Kidney glomerular epithelial cell (primary cell): ENCODE data around the gene ARID5B.

Experiments used
- DNase-seq: peaks from one replicate; lab custom pipeline; 2025; lab: John Stamatoyannopoulos, UW

Gene ARID5B

GRCh38 chr10:62075912-62076311, 174.4 kb downstream of the ARID5B start:
- no peak for DNase-seq

- DNase-seq: peak; percentile 94
Observed at GRCh38 chr10:62076891-62077290, 175.4 kb downstream of the ARID5B start.

GRCh38 chr10:62077330-62078015, 176.0 kb downstream of the ARID5B start:
- no peak for DNase-seq

- DNase-seq: no peak
Observed at GRCh38 chr10:62079885-62080559, 178.5 kb downstream of the ARID5B start.

DNA sequence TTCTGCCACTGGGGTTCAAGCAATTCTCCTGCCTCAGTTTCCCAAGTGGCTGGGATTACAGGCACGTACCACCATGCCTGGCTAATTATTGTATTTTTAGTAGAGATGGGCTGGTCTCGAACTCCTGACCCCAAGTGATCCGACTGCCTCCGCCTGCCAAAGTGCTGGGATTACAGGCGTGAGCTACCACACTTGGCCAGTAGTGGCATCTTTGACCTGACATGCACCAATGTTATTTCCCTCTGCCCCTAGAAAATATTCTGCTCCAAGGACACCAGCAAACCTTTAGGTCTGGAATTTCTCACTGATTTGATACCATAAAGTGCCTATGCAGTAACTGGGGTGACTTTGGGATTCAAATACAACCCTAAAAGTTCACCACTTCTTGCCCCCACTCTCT, 179.4 kb downstream of the ARID5B start:
- DNase-seq: no peak

- DNase-seq: no peak
Observed at GRCh38 chr10:62081341-62082270, 180.1 kb downstream of the ARID5B start.

GRCh38 chr10:62082271-62082656, 180.8 kb downstream of the ARID5B start:
- DNase-seq: no peak

DNA sequence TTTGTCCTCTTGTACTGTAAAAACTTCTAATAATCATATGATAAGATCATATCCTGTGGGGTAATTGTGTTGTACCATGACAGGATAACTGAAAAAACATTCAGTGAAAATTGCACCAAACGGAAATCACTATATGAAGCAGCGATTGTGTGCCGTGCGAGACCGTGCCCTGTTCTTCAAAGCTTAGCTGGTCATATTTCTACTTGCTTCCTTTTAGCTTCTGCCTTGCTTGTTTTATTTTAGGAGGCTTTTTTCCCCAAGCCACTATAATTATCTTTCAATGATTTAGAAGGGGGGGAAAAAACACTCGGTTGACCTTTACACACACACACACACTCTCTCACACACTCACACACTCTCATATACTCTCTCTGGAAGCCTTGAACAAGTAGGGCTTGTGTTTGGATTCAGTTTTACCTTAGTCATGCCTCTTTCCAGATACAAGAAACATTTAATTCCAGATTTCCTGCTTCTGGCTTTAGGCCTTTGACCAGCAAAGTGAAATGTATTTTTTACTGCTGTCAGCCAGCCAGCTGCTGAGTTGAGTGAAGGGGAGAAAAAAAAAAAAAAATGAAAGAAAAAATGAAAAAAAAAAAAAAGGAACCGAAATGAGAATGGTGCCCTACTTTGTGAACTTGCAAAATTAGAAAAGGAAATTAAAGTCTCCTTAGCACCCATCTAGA, 181.4 kb downstream of the ARID5B start:
- no peak for DNase-seq

- peak; percentile 57 for DNase-seq
Observed at GRCh38 chr10:62083412-62084267, 182.1 kb downstream of the ARID5B start.

GRCh38 chr10:62084451-62084850, 183.0 kb downstream of the ARID5B start:
- no peak for DNase-seq

GRCh38 chr10:62085404-62085803, 183.9 kb downstream of the ARID5B start:
- DNase-seq: no peak

GRCh38 chr10:62085821-62086220, 184.3 kb downstream of the ARID5B start:
- no peak for DNase-seq

- DNase-seq: no peak
Observed at GRCh38 chr10:62087329-62087728, 185.8 kb downstream of the ARID5B start.

- no peak for DNase-seq
Observed at GRCh38 chr10:62088786-62089185, 187.3 kb downstream of the ARID5B start.

- DNase-seq: no peak
Observed at GRCh38 chr10:62092301-62093030, 191.0 kb downstream of the ARID5B start.

GRCh38 chr10:62093863-62094291, 192.4 kb downstream of the ARID5B start:
- DNase-seq: peak; percentile 85

GRCh38 chr10:62095181-62096122, 194.0 kb downstream of the ARID5B start:
- DNase-seq: peak; percentile 67

DNA sequence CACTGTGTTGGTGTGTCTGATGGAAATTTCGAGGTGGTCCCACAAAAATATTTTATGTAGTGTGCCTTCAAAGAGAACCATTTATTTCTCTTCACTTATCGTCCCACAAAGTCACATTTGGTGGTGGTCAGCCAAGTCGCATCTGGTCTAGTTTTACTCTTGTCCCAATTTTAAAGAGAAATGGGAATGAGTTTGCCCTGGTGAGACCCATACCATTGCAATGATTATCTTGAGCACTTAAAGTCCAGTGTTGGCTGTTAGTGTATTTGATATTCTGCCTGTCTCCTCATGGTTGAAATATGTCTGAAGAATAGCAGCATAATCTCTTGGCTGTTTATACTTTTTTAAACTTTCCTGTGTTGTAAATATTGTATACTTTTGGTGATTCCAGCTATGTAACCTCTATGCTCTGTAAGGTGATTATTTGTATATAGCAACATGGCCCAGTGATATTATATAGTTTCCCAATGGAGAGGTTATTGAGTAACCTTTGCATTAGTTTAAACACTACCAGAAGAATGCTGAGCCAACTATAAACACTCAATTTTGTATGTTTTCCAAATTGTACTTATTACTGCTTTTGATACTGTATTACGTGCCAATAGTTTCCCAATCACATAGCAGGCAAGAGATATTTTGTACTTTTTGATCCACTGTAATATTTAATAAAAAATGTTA, 194.9 kb downstream of the ARID5B start:
- DNase-seq: no peak
